HFF-Myc (cell line): ENCODE data around the gene PRR14.
"Not testable (repeated sequence)": the region's sequence is repeated elsewhere in the genome, so short reads cannot be mapped to it uniquely, and the experiment has no call there.

ENCODE experiments used
- DNase-seq: peaks from one replicate; pipeline ENCODE4 v3.0.0-alpha.2; 2011; ENCODE audit warnings: low read depth; ENCODE audit errors: extremely low read depth
- H3K4me3 ChIP-seq: replicated peaks from 2 replicates; pipeline ENCODE4 v1.5.1; 2011; ENCODE audit warnings: low read depth, mild to moderate bottlenecking, control low read depth, low read length
- TF ChIP-seq, protein P1 (sequence below): IDR thresholded peaks from 2 replicates; pipeline ENCODE4 v1.5.1; 2012; ENCODE audit warnings: mild to moderate bottlenecking, low read depth, low read length, control low read depth; ENCODE audit errors: missing control alignments

The PRR14 gene

DNA sequence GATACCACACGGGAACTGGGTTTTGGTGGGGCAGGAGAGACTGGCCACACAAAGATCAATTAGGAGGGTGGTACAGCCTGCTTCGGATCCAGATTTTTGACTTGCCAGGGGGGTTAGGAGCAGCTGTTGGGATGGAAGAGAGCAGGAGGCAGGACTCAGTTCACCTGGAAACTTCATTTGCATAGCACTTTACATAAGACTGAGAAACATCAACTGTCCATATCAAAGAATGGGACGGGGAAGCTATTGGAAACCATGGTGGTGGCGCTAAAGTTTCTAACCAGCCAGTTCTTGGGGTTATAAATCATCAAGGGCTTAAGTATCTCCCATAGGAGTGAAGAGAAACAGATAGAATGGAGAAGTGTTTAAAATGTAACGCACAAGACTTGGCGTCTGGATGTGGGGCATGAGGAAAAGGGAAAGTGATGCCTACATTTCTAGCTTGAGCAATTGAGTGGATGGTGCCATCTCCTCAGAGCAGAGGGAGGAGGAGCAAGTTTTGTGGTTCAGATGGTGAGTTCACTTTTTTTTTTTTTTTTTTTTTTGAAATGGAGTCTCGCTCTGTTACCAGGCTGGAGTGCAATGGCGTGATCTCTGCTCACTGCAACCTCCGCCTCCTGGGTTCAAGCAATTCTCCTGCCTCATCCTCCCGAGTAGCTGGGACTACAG is 41.8 kb downstream of the PRR14 start:
- TF ChIP-seq, protein P1, sequence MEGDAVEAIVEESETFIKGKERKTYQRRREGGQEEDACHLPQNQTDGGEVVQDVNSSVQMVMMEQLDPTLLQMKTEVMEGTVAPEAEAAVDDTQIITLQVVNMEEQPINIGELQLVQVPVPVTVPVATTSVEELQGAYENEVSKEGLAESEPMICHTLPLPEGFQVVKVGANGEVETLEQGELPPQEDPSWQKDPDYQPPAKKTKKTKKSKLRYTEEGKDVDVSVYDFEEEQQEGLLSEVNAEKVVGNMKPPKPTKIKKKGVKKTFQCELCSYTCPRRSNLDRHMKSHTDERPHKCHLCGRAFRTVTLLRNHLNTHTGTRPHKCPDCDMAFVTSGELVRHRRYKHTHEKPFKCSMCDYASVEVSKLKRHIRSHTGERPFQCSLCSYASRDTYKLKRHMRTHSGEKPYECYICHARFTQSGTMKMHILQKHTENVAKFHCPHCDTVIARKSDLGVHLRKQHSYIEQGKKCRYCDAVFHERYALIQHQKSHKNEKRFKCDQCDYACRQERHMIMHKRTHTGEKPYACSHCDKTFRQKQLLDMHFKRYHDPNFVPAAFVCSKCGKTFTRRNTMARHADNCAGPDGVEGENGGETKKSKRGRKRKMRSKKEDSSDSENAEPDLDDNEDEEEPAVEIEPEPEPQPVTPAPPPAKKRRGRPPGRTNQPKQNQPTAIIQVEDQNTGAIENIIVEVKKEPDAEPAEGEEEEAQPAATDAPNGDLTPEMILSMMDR, result no peak
- DNase-seq, result no peak
- no peak overlapping the region for H3K4me3 ChIP-seq

DNA sequence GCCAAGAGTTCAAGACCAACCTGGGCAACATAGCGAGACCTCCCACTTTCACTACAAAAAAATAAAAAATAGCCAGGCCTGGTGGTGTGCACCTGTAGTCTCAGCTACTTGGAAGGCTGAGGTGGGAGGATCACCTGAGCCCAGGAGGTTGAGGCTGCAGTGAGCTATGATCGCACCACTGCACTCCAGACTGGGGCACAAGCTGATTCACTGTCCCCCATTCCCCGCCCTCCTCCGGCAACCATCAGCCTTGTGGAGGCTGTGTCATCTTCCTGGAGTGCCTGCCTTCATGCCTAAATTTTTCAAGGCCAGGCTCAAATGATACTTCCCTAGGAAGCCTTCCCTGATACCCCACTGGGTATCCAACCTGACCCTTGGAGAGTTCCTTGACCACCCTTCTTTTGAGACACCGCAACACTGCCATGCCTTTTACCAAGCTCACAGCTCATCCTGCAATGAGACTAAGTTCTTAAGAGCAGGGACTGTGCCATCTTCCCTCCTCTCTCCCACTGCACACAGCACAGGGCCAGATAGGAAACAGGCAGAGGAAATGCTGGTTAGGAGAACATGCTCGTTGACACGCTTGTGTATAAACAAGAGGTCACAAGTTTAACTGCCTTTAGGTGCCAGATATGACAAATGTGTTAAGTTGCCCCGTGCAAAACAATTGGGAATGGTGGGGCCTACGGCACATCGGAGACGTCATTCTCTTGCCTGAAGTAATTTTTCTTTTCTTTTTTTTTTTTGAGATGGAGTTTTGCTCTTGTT is 44.4 kb downstream of the PRR14 start:
- H3K4me3 ChIP-seq, result no peak overlapping the region
- TF ChIP-seq, protein P1, result no peak
- DNase-seq, result no peak

GRCh38 chr16:30696646-30697045 is 45.9 kb downstream of the PRR14 start:
- H3K4me3 ChIP-seq, DNase-seq: not testable (repeated sequence)

GRCh38 chr16:30697264-30698138 is 46.7 kb downstream of the PRR14 start:
- H3K4me3 ChIP-seq, result peak overlapping the region; percentile 92
- no peak for DNase-seq
- TF ChIP-seq, protein P1, result no peak

- TF ChIP-seq, protein P1, result no peak
Observed at GRCh38 chr16:30698139-30698815, 47.5 kb downstream of the PRR14 start.

GRCh38 chr16:30698816-30699614 is 48.3 kb downstream of the PRR14 start, which contains the start of gene SRCAP:
SRCAP (plus strand) TSS chr16:30699171; CDS start chr16:30700825, 1,654 bp downstream.
- peak; percentile 45 for DNase-seq
- peak within 1 kb of the TSS; percentile 92 for H3K4me3 ChIP-seq
- TF ChIP-seq, protein P1, result no peak

More at GRCh38 chr16:30698139-30698815, 47.5 kb downstream of the PRR14 start:
- DNase-seq, result peak; percentile 88
- peak overlapping the region; percentile 92 for H3K4me3 ChIP-seq
